Epithelial cell of esophagus (primary cell): Measurements from ENCODE around the gene PRX.
"Not testable (repeated sequence)": the region's sequence is repeated elsewhere in the genome, so short reads cannot be mapped to it uniquely, and the experiment has no call there.

Source experiments
- DNase-seq: peaks from one replicate; pipeline ENCODE4 v3.0.0; 2010; ENCODE audit warnings: low read depth
- H3K4me3 ChIP-seq: 2 replicates; pipeline ENCODE4 v1.5.1; 2011; ENCODE audit warnings: mild to moderate bottlenecking, low read length, control low read depth
- CTCF ChIP-seq: IDR thresholded peaks from 2 replicates; pipeline ENCODE4 v1.5.1; 2011; ENCODE audit warnings: low read depth, mild to moderate bottlenecking, low read length, control low read depth, inconsistent platforms; ENCODE audit not compliant: insufficient read depth; ENCODE audit errors: missing control alignments

The PRX gene

GRCh38 chr19:40433391-40434216 is 20.4 kb upstream of the PRX start:
- H3K4me3 ChIP-seq = peak overlapping the region; percentile 45
- no peak for TF ChIP-seq CTCF
- DNase-seq = peak; percentile 83

GRCh38 chr19:40432760-40433159 is 19.6 kb upstream of the PRX start:
- DNase-seq = not testable (repeated sequence)
- H3K4me3 ChIP-seq = peak overlapping the region; percentile 45

GRCh38 chr19:40431698-40432097 is 18.5 kb upstream of the PRX start:
- DNase-seq = no peak
- TF ChIP-seq CTCF = no peak
- H3K4me3 ChIP-seq = no peak overlapping the region

GRCh38 chr19:40430242-40430641 is 17.1 kb upstream of the PRX start:
- not testable (repeated sequence) for H3K4me3 ChIP-seq, DNase-seq

GRCh38 chr19:40428197-40428596 is 15.0 kb upstream of the PRX start:
- not testable (repeated sequence) for DNase-seq, H3K4me3 ChIP-seq

GRCh38 chr19:40425450-40426287 is 12.5 kb upstream of the PRX start, which contains the start of gene SERTAD1:
TSS of gene SERTAD1 (minus strand) at chr19:40425992. CDS start at chr19:40423546, 2,446 bp downstream.
- TF ChIP-seq CTCF = peak; percentile 42
- peak within 1 kb of the TSS; percentile 90 for H3K4me3 ChIP-seq
- peak; percentile 100 for DNase-seq

- peak overlapping the region; percentile 90 for H3K4me3 ChIP-seq
- no peak for TF ChIP-seq CTCF
- no peak for DNase-seq
Observed at GRCh38 chr19:40424637-40425449, 11.7 kb upstream of the PRX start.

- TF ChIP-seq CTCF = no peak
- DNase-seq = no peak
- peak overlapping the region; percentile 90 for H3K4me3 ChIP-seq
Observed at GRCh38 chr19:40423938-40424337, 10.8 kb upstream of the PRX start.
